K562 (cell line): ENCODE data around the gene VSTM2B. TPM values are rescaled to one million over a fixed set of nuclear protein-coding genes. Genes with fewer than 3 reads are reported as not detected.

Experiments
- ATAC-seq: fragments of 200-7000 bp; cut with Tn5 transposase; 3 replicates; pipeline ENCODE4 v1.9.1; 2020; ENCODE audit warnings: moderate library complexity
- BruUV-seq: library from RNA; stranded (reverse); fragments of 400-500 nt; replicated peaks from 2 replicates; lab custom pipeline; 2021; lab: Mats Ljungman, UMichigan
- CTCF ChIA-PET: fragments of 300-600 bp; formaldehyde crosslinking; extraction: SDS; loops from one replicate; lab custom pipeline; 2021; ENCODE audit warnings: low intra/inter-chr PET ratio; lab: Yijun Ruan, JAX
- POLR2A ChIA-PET: fragments of 300-600, 350-650 bp; sonication (Branson Sonifier 250); formaldehyde crosslinking; extraction: SDS; loops from one replicate; lab custom pipeline; 2021; ENCODE audit warnings: antibody characterized with exemption, inconsistent platforms; lab: Yijun Ruan, JAX
- DNase-seq, 4 experiments: peaks; one replicate each; pipeline versions ENCODE4 v3.0.0 to v3.0.0-alpha.2; 2011 to 2018; ENCODE audit warnings: low spot score in 3 of 4, mixed read lengths in 3 of 4; ENCODE audit errors: extremely low read depth in 1 of 4
- FAIRE-seq: peaks from 2 replicates; lab custom pipeline; 2011; peaks lifted over from hg19 to GRCh38; lab: Jason Lieb, UNC
- H2AFZ ChIP-seq: 2 replicates; pipeline ENCODE4 v1.6.0; 2011; ENCODE audit warnings: low read depth, low read length, control low read depth, inconsistent platforms
- H3K27ac ChIP-seq: fragments of 200-600 bp; 3 replicates; pipeline ENCODE4 v1.8.0; 2011; ENCODE audit warnings: low read depth, mild to moderate bottlenecking, control low read depth, inconsistent platforms, low read length, moderate library complexity, mixed read lengths; ENCODE audit errors: extremely low read depth
- H3K27me3 ChIP-seq, 2 experiments: fragments of 300-600 bp in 1 of 2; 2 replicates in 1 of 2; 3 replicates in 1 of 2; pipeline versions ENCODE4 v1.6.0 to v1.8.0; 2011; ENCODE audit warnings: inconsistent platforms in 2 of 2, low read length in 2 of 2, mild to moderate bottlenecking in 1 of 2, mixed read lengths in 1 of 2, moderate library complexity in 1 of 2; ENCODE audit not compliant: control insufficient read depth in 2 of 2, insufficient read depth in 2 of 2
- H3K36me3 ChIP-seq: fragments of 300-600 bp; 3 replicates; pipeline ENCODE4 v1.8.0; 2011; ENCODE audit warnings: mild to moderate bottlenecking, low read length, inconsistent platforms; ENCODE audit not compliant: control insufficient read depth, insufficient read depth
- H3K4me1 ChIP-seq, 2 experiments: fragments of 200-600 bp in 1 of 2; replicated peaks in 1 of 2; 2 replicates in 1 of 2; 3 replicates in 1 of 2; pipeline versions ENCODE4 v1.5.1 to v1.8.0; 2011; ENCODE audit warnings: inconsistent platforms in 2 of 2, low read length in 2 of 2, mild to moderate bottlenecking in 1 of 2, mixed read lengths in 1 of 2, moderate library complexity in 1 of 2; ENCODE audit not compliant: control insufficient read depth in 2 of 2, insufficient read depth in 2 of 2
- H3K4me2 ChIP-seq: 2 replicates; pipeline ENCODE4 v1.6.1; 2011; ENCODE audit warnings: low read length, control low read depth, inconsistent platforms, mixed read lengths; ENCODE audit not compliant: insufficient read depth
- H3K4me3 ChIP-seq: fragments of 200-600 bp; sonication (generic), shearing (Covaris generic); 2 replicates; pipeline ENCODE4 v1.5.1; 2016; ENCODE audit warnings: control low read depth, inconsistent platforms
- H3K79me2 ChIP-seq: fragments of 200-600 bp; 3 replicates; pipeline ENCODE4 v1.8.0; 2011; ENCODE audit warnings: low read length, inconsistent platforms; ENCODE audit not compliant: control insufficient read depth, insufficient read depth
- H3K9ac ChIP-seq, 2 experiments: 2 replicates each; pipeline versions ENCODE4 v1.6.0 to v1.6.1; 2011; ENCODE audit warnings: low read depth in 2 of 2, low read length in 2 of 2, control low read depth in 1 of 2, inconsistent platforms in 1 of 2, mild to moderate bottlenecking in 1 of 2, mixed read lengths in 1 of 2; ENCODE audit not compliant: insufficient read depth in 1 of 2
- H3K9me1 ChIP-seq: one replicate; pipeline ENCODE4 v1.6.0; 2011; ENCODE audit warnings: inconsistent platforms, mild to moderate bottlenecking, low read length, moderate library complexity; ENCODE audit not compliant: control insufficient read depth, insufficient read depth
- H3K9me3 ChIP-seq: replicated peaks from 2 replicates; pipeline ENCODE4 v1.5.1; 2011; ENCODE audit warnings: low read depth, low read length, inconsistent platforms; ENCODE audit not compliant: control insufficient read depth, insufficient read depth
- H4K20me1 ChIP-seq: replicated peaks from 2 replicates; pipeline ENCODE4 v1.6.1; 2011; ENCODE audit warnings: low read length, inconsistent platforms, mixed read lengths; ENCODE audit not compliant: control insufficient read depth, insufficient read depth
- CREB3L1 ChIP-seq: fragments of 450-650 bp; IDR thresholded peaks from 2 replicates; pipeline ENCODE4 v1.6.1; 2014; ENCODE audit warnings: low read depth, mild to moderate bottlenecking, moderate library complexity, borderline replicate concordance
- ID3 ChIP-seq, 2 experiments: fragments of 250-450 bp in 1 of 2; fragments of 450-650 bp in 1 of 2; sonication (Bioruptor Pico) in 1 of 2; IDR thresholded peaks; 2 replicates each; pipeline versions ENCODE4 v1.6.1 to v1.8.0; 2016 to 2021; ENCODE audit warnings: mild to moderate bottlenecking in 2 of 2, moderate library complexity in 2 of 2, missing compliant biosample characterization in 1 of 2, missing genetic modification characterization in 1 of 2
- PTBP1 ChIP-seq: fragments of 200-400 bp; formaldehyde crosslinking; IDR thresholded peaks from 2 replicates; pipeline ENCODE4 v1.6.1; 2017; ENCODE audit warnings: low read depth, low read length
- TCFL5 ChIP-seq: fragments of 250-450 bp; sonication (Bioruptor Pico); conservative IDR thresholded peaks from 2 replicates; pipeline ENCODE4 v1.6.1; 2021; ENCODE audit warnings: mild to moderate bottlenecking, moderate library complexity, matching md5 sums
- ZBTB26 ChIP-seq: fragments of 450-650 bp; formaldehyde crosslinking; IDR thresholded peaks from 2 replicates; pipeline ENCODE4 v1.4.0; 2022; ENCODE audit warnings: missing genetic modification characterization
- WGBS: fragments of 100-300 bp; shearing (Covaris generic); methylation state at CpG from one replicate; pipeline ENCODE4 v1.1.6; 2016; ENCODE audit warnings: low coverage, mixed read lengths; ENCODE audit not compliant: insufficient coverage; ENCODE audit errors: missing lambda C conversion rate; 5-methylcytosine and 5-hydroxymethylcytosine counted together
- in situ Hi-C: fragments of 300-500 bp; cut with MboI; formaldehyde crosslinking; loops from 4 replicates; pipeline ENCODE4 v1.15.0; 2018; ENCODE audit warnings: inconsistent platforms, mixed read lengths
- intact Hi-C: fragments of 100-400 bp; cut with micrococcal nuclease; formaldehyde crosslinking; loops from 2 replicates; pipeline ENCODE4 v1.14.2; 2022
- polyA plus RNA-seq, 8 experiments: library from polyadenylated mRNA; depleted of rRNA in 4 of 8; stranded (reverse) in 5 of 8; unstranded in 3 of 8; fragments of >200 nt; fragmentation: Nextera tagmentation in 2 of 8; fragmentation: Illumina TruSeq in 1 of 8; extraction: Ambion mirVana in 2 of 8; extraction: Trizol in 1 of 8; gene quantifications; 2 replicates each; pipeline versions ENCODE4 v1.2.1 to v1.2.3, GENCODE V29; 2011 to 2014; ENCODE audit warnings: inconsistent platforms in 1 of 8, missing spikeins in 1 of 8
- total RNA-seq, 7 experiments: library from RNA; depleted of rRNA in 6 of 7; stranded (reverse); fragments of >200 nt in 6 of 7; fragmentation: Illumina TruSeq in 2 of 7; extraction: Trizol in 2 of 7; gene quantifications; 2 replicates each; pipeline versions ENCODE4 v1.2.1 to v1.2.3, GENCODE V29; 2011 to 2021; ENCODE audit warnings: low replicate concordance in 1 of 7
- TF ChIP-seq, protein P1 (sequence below): fragments of 250-450 bp; sonication (Bioruptor Pico); IDR thresholded peaks from 2 replicates; pipeline ENCODE4 v1.5.0; 2022; ENCODE audit warnings: mild to moderate bottlenecking

The VSTM2B gene
- total and polyA plus RNA-seq, 9 of the 15 experiments (the other 6 are each of a cell fraction or from before 2014, with no cell fraction given) = not detected

DNA sequence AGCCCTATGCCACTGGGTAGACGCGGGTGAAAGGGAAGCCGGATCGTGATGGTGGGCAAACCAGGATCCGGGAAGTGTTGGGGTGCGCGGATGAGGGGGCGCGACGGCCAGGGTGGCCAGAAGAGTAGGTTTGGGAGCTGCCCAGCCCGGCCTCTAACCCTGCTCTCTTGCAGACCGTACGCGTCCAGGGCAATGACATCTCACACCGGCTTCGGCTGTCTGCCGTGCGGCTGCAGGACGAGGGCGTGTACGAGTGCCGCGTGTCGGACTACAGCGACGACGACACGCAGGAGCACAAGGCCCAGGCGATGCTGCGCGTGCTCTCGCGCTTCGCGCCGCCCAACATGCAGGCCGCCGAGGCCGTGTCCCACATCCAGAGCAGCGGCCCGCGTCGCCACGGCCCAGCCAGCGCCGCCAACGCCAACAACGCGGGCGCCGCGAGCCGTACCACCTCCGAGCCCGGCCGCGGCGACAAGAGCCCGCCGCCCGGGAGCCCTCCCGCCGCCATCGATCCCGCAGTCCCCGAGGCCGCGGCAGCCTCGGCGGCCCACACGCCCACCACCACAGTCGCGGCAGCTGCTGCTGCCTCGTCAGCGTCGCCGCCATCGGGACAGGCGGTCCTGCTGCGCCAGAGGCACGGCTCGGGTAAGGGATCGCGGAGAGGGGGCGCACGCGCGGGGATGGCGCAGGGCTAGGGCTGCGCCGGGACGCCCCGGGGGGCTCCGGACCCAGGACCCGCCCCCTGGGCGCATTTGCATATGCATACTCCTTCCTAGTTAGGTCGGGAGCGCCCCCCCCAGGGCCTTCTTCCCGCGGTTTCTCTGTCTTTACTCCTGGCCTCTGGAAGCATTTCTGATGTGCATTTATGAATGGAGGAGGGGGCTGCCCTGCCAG, 4.1 kb downstream of the VSTM2B start:
- WGBS = 59% methylated on average over 68 of the region's 100 CpGs
- H3K79me2 ChIP-seq = no peaks in the 10 kb centered on the region
- FAIRE-seq = no peak
- POLR2A ChIA-PET = interaction anchor here (0.6 to 0.7 kb wide), 2 partner anchors 68 to 1053 kb away, joined by 3 to 5 read pairs; no protein-coding TSS in a partner anchor
- H3K27me3 ChIP-seq = peaks cover 0 to 31% of the 10 kb centered on the region in 2 experiments; a peak in 2 of 5 replicates
- no peak overlapping the region for H3K27ac ChIP-seq
- no peaks in the 10 kb centered on the region for H3K9me1 ChIP-seq
- no peaks in the 10 kb centered on the region for H4K20me1 ChIP-seq
- BruUV-seq = no TSS peak
- no peak overlapping the region for H3K9ac ChIP-seq
- H3K4me2 ChIP-seq = no peak overlapping the region
- in situ Hi-C loops = no loop called here
- no peaks in the 10 kb centered on the region for H3K36me3 ChIP-seq
- H3K4me3 ChIP-seq = no peak overlapping the region
- DNase-seq = no peak
- H3K9me3 ChIP-seq = no peaks in the 10 kb centered on the region
- H2AFZ ChIP-seq = no peak overlapping the region
- intact Hi-C loops = loop anchor here (2.0 to 10.0 kb wide), 5 partner anchors 63 to 585 kb away; partner anchors contain the start of gene C19orf12
- no peak for TF ChIP-seq PTBP1
- no peak for TF ChIP-seq ZBTB26 (CRISPR knock-in tag)
- no peak for TF ChIP-seq TCFL5 (CRISPR knock-in tag)
- TF ChIP-seq CREB3L1 = no peak
- TF ChIP-seq, protein P1, sequence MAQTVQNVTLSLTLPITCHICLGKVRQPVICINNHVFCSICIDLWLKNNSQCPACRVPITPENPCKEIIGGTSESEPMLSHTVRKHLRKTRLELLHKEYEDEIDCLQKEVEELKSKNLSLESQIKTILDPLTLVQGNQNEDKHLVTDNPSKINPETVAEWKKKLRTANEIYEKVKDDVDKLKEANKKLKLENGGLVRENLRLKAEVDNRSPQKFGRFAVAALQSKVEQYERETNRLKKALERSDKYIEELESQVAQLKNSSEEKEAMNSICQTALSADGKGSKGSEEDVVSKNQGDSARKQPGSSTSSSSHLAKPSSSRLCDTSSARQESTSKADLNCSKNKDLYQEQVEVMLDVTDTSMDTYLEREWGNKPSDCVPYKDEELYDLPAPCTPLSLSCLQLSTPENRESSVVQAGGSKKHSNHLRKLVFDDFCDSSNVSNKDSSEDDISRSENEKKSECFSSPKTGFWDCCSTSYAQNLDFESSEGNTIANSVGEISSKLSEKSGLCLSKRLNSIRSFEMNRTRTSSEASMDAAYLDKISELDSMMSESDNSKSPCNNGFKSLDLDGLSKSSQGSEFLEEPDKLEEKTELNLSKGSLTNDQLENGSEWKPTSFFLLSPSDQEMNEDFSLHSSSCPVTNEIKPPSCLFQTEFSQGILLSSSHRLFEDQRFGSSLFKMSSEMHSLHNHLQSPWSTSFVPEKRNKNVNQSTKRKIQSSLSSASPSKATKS (CRISPR knock-in tag) = no peak
- no peak for TF ChIP-seq ID3 (CRISPR knock-in tag; IDR thresholded peaks at IDR 0.05)
- no peak for TF ChIP-seq ID3 (tag; IDR thresholded peaks at IDR 0.05)
- TF ChIP-seq, all 486 proteins: peak for 0
- ATAC-seq = no peak
- CTCF ChIA-PET = no interaction called here
- peaks cover 0 to 42% of the 10 kb centered on the region in 2 experiments; a peak in 2 of 5 replicates for H3K4me1 ChIP-seq
